ENCODE data around the gene SH3RF3. TPM values are rescaled to one million over a fixed set of nuclear protein-coding genes. Genes with fewer than 3 reads are reported as not detected.

SH3RF3 gene
- total RNA-seq, 2 donors from 2014 or later: 8.0 to 8.8 TPM

DNA sequence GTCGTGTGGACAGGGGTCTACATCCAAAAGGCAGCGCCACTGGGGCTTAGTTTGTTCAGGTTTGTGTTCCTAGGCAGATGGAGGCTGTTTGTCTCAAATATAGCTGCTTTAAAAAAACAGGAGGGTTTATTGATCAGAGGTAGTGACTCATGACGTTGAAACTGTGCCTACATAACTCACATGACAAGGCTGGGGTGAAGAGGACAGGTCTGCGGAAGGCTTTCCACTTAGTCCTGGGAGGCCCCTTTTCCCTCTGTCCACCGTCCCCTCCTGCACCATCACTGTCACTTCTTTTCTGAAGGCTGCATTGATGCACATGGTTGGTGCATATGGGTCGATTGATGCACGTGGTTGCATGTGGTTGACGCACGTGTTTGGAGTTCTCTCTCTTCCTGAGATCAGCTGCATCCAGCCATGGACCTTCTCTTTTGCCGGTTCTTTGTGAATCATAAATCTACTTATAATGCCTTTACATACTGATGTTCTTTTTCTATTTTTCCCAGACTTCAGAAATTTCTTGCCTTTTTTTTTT is 10.9 kb downstream of the SH3RF3 start:
- DNase-seq (ENCODE audit: low spot score): no peak
- peaks cover 0 to 8% of the 10 kb centered on the region in 2 donors for H3K4me1 ChIP-seq
- H3K9me3 ChIP-seq: no peaks in the 10 kb centered on the region
- no peak overlapping the region for H3K27ac ChIP-seq
- H3K36me3 ChIP-seq: no peaks in the 10 kb centered on the region
- H3K27me3 ChIP-seq: no peaks in the 10 kb centered on the region
- TF ChIP-seq, protein P1, sequence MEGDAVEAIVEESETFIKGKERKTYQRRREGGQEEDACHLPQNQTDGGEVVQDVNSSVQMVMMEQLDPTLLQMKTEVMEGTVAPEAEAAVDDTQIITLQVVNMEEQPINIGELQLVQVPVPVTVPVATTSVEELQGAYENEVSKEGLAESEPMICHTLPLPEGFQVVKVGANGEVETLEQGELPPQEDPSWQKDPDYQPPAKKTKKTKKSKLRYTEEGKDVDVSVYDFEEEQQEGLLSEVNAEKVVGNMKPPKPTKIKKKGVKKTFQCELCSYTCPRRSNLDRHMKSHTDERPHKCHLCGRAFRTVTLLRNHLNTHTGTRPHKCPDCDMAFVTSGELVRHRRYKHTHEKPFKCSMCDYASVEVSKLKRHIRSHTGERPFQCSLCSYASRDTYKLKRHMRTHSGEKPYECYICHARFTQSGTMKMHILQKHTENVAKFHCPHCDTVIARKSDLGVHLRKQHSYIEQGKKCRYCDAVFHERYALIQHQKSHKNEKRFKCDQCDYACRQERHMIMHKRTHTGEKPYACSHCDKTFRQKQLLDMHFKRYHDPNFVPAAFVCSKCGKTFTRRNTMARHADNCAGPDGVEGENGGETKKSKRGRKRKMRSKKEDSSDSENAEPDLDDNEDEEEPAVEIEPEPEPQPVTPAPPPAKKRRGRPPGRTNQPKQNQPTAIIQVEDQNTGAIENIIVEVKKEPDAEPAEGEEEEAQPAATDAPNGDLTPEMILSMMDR (IDR thresholded peaks at IDR 0.05): no peak
- no peak overlapping the region for H3K4me3 ChIP-seq

GRCh38 chr2:109141006-109141600 is 12.1 kb downstream of the SH3RF3 start:
- TF ChIP-seq, protein P1 (IDR thresholded peaks at IDR 0.05): no peak
- no peaks in the 10 kb centered on the region for H3K36me3 ChIP-seq
- H3K27me3 ChIP-seq: no peaks in the 10 kb centered on the region
- DNase-seq (ENCODE audit: low spot score): no peak
- no peak overlapping the region for H3K4me3 ChIP-seq
- H3K9me3 ChIP-seq: no peaks in the 10 kb centered on the region
- H3K4me1 ChIP-seq: no peaks in the 10 kb centered on the region
- H3K27ac ChIP-seq: no peak overlapping the region

DNA sequence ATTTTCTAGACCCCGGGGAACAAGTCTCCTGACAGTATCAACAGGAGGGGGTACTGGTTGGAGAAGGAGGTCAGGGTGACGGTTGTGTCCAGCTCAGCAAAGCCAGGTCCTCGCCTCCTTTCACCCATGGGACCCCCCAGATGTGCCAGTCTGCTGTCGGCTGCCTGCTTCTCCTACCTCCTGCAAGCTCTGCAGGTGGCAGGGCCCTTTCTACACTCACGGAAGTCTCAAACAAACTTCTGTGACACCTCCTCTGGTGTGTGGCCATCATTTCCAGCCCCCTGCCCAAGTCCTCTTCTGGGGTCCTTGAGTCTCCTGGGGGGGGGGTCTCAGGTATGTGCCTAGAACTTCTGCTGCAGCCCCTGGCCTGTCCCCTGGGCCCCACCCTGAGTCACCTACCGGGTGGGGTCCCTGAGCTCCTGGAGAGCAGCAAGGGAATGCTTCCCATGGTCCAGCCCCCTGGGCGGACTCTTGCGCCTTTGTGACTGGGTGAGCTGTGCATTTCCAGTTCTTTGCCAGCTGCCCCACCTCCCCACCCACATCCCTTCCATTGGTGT is 12.8 kb downstream of the SH3RF3 start:
- no peak overlapping the region for H3K4me3 ChIP-seq
- no peak overlapping the region for H3K27ac ChIP-seq
- H3K9me3 ChIP-seq: no peaks in the 10 kb centered on the region
- H3K4me1 ChIP-seq: no peaks in the 10 kb centered on the region
- no peaks in the 10 kb centered on the region for H3K27me3 ChIP-seq
- no peaks in the 10 kb centered on the region for H3K36me3 ChIP-seq
- no peak for DNase-seq (ENCODE audit: low spot score)
- TF ChIP-seq, protein P1 (IDR thresholded peaks at IDR 0.05): no peak

DNA sequence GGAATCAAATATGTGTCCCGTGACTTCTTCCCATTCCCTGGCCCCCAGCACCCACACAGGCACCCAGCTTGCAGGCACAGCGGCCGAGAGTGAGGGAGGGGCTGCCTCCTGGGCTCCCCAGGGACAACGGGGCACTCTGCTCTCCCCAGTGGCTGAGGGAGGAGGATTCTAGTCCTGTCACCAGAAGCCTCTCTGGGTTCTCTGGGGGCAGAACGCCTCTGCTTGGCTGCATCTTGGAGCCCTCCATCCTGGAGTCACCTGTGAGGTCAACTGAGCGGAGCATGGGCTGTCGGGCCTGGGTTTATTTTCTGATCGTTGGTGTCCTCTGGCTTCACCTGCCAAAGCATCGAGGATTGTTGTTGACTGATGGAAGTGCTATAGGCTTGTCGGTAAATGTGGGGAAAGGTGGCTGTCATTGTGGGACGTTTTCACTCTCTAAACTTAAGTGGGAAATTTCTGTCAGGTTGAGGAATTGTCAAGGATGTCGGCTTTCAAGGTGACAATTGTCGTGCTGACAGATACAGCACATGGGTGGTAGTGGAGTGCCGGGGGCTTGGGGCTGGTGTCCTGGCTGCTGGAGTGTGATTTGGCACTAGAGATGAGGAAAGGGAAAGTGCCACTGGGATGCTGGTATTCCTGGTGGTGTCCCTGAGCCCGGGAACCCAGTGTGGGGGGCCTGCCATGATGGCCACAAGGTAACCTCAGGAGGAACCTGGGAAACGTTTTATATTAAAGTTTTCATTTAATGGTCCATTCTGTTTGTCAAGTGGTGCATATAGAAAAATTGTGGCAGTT is 13.6 kb downstream of the SH3RF3 start:
- no peaks in the 10 kb centered on the region for H3K27me3 ChIP-seq
- H3K36me3 ChIP-seq: no peaks in the 10 kb centered on the region
- H3K9me3 ChIP-seq: no peaks in the 10 kb centered on the region
- no peaks in the 10 kb centered on the region for H3K4me1 ChIP-seq
- H3K27ac ChIP-seq: no peak overlapping the region
- TF ChIP-seq, protein P1 (IDR thresholded peaks at IDR 0.05): no peak
- H3K4me3 ChIP-seq: no peak overlapping the region
- DNase-seq (ENCODE audit: low spot score): no peak

- TF ChIP-seq, protein P1 (IDR thresholded peaks at IDR 0.05): no peak
- Histone ChIP-seq H3K4me3 (no peak overlapping the region), H3K27me3 (no peaks in the 10 kb centered on the region), H3K36me3 (no peaks in the 10 kb centered on the region), H3K4me1 (peaks cover 0 to 7% of the 10 kb centered on the region in 2 donors), H3K9me3 (no peaks in the 10 kb centered on the region), H3K27ac (no peak overlapping the region)
- no peak for DNase-seq (ENCODE audit: low spot score)
Measured at GRCh38 chr2:109143214-109144187, 14.5 kb downstream of the SH3RF3 start.
